WTC11 (cell line): ENCODE results near the gene CYCS. TPM values are rescaled to one million over a fixed set of nuclear protein-coding genes. Genes with fewer than 3 reads are reported as not detected.

Experiments used
- ATAC-seq: fragments of 200-7000 bp; cut with Tn5 transposase; 2 replicates; pipeline ENCODE4 v1.10.0; 2021; ENCODE audit warnings: mild to moderate bottlenecking, moderate library complexity
- Bru-seq: library from RNA; stranded (reverse); fragments of 400-500 nt; gene quantifications from one replicate; lab custom pipeline; 2021; lab: Mats Ljungman, UMichigan
- CTCF ChIA-PET: fragments of 300-600 bp; sonication (Branson Sonifier 250); formaldehyde crosslinking; loops from one replicate; lab custom pipeline; 2021; ENCODE audit warnings: antibody characterized with exemption; lab: Charles Lee
- POLR2A ChIA-PET: fragments of 350-600 bp; sonication (Branson Sonifier 250); formaldehyde crosslinking; loops from one replicate; lab custom pipeline; 2021; ENCODE audit warnings: antibody characterized with exemption; lab: Charles Lee
- DNase-seq: peaks from one replicate; pipeline ENCODE4 v3.0.0; 2021; ENCODE audit warnings: low spot score
- H3K27ac Mint-ChIP-seq: 2 replicates; pipeline ENCODE4 v1.8.0; 2021; ENCODE audit warnings: mixed read lengths
- H3K27me3 Mint-ChIP-seq: 2 replicates; pipeline ENCODE4 v1.8.0; 2021; ENCODE audit warnings: low read depth, mild to moderate bottlenecking, moderate library complexity, mixed read lengths
- H3K36me3 Mint-ChIP-seq: 2 replicates; pipeline ENCODE4 v1.8.0; 2021; ENCODE audit warnings: mixed read lengths
- H3K4me1 Mint-ChIP-seq: 2 replicates; pipeline ENCODE4 v1.8.0; 2022; ENCODE audit warnings: mixed read lengths
- H3K4me3 Mint-ChIP-seq: 2 replicates; pipeline ENCODE4 v1.8.0; 2021; ENCODE audit warnings: mild to moderate bottlenecking, moderate library complexity, mixed read lengths
- H3K9me3 Mint-ChIP-seq: 2 replicates; pipeline ENCODE4 v1.8.0; 2021; ENCODE audit warnings: mixed read lengths
- AFF4 ChIP-seq: sonication (generic); formaldehyde crosslinking; IDR thresholded peaks from 2 replicates; pipeline ENCODE4 v1.8.1; 2023; ENCODE audit warnings: mild to moderate bottlenecking, missing genetic modification reagents, borderline replicate concordance
- AR ChIP-seq: fragments of 250-450 bp; sonication (Bioruptor Pico); IDR thresholded peaks from 2 replicates; pipeline ENCODE4 v1.9.0; 2021; ENCODE audit warnings: mild to moderate bottlenecking
- ARID4B ChIP-seq: sonication (generic); formaldehyde crosslinking; IDR thresholded peaks from 2 replicates; pipeline ENCODE4 v1.8.0; 2023; ENCODE audit warnings: missing genetic modification reagents, mild to moderate bottlenecking, borderline replicate concordance
- CBFB ChIP-seq: sonication (generic); formaldehyde crosslinking; IDR thresholded peaks from 2 replicates; pipeline ENCODE4 v1.8.1; 2022; ENCODE audit warnings: mild to moderate bottlenecking, low read depth, missing genetic modification reagents
- CDX4 ChIP-seq: fragments of 250-450 bp; sonication (Bioruptor Pico); IDR thresholded peaks from 2 replicates; pipeline ENCODE4 v1.9.0; 2021; ENCODE audit warnings: moderate library complexity, mild to moderate bottlenecking, inconsistent platforms, borderline replicate concordance
- CREB1 ChIP-seq: sonication (generic); formaldehyde crosslinking; IDR thresholded peaks from 2 replicates; pipeline ENCODE4 v1.8.0; 2023; ENCODE audit warnings: mild to moderate bottlenecking, missing genetic modification reagents
- EMX1 ChIP-seq: fragments of 250-450 bp; sonication (Bioruptor Pico); IDR thresholded peaks from 2 replicates; pipeline ENCODE4 v1.8.0; 2021; ENCODE audit warnings: mild to moderate bottlenecking
- ESRRA ChIP-seq: sonication (generic); formaldehyde crosslinking; IDR thresholded peaks from 2 replicates; pipeline ENCODE4 v1.8.1; 2022; ENCODE audit warnings: mild to moderate bottlenecking, missing genetic modification reagents, borderline replicate concordance
- FOXK1 ChIP-seq: sonication (generic); formaldehyde crosslinking; IDR thresholded peaks from 2 replicates; pipeline ENCODE4 v1.8.0; 2022; ENCODE audit warnings: mild to moderate bottlenecking, moderate library complexity, missing genetic modification reagents
- FOXP4 ChIP-seq: sonication (generic); formaldehyde crosslinking; IDR thresholded peaks from 2 replicates; pipeline ENCODE4 v1.8.0; 2022; ENCODE audit warnings: mild to moderate bottlenecking, missing genetic modification reagents
- IRF2 ChIP-seq: sonication (generic); formaldehyde crosslinking; IDR thresholded peaks from 2 replicates; pipeline ENCODE4 v1.8.0; 2022; ENCODE audit warnings: low read depth, missing genetic modification reagents, borderline replicate concordance
- MAX ChIP-seq: sonication (generic); formaldehyde crosslinking; IDR thresholded peaks from 2 replicates; pipeline ENCODE4 v1.8.0; 2022; ENCODE audit warnings: mild to moderate bottlenecking, missing genetic modification reagents
- PRRX2 ChIP-seq: fragments of 250-450 bp; sonication (Bioruptor Pico); IDR thresholded peaks from 2 replicates; pipeline ENCODE4 v1.8.0; 2021; ENCODE audit warnings: mild to moderate bottlenecking
- SMAD3 ChIP-seq: sonication (generic); formaldehyde crosslinking; IDR thresholded peaks from 2 replicates; pipeline ENCODE4 v1.8.0; 2022; ENCODE audit warnings: missing genetic modification reagents, mild to moderate bottlenecking, borderline replicate concordance
- SP1 ChIP-seq: sonication (generic); formaldehyde crosslinking; conservative IDR thresholded peaks from 2 replicates; pipeline ENCODE4 v1.8.1; 2022; ENCODE audit warnings: missing genetic modification reagents
- TEAD1 ChIP-seq: sonication (generic); formaldehyde crosslinking; IDR thresholded peaks from 2 replicates; pipeline ENCODE4 v1.8.0; 2022; ENCODE audit warnings: mild to moderate bottlenecking, missing genetic modification reagents
- ZBTB43 ChIP-seq: sonication (generic); formaldehyde crosslinking; IDR thresholded peaks from 2 replicates; pipeline ENCODE4 v1.8.1; 2023; ENCODE audit warnings: mild to moderate bottlenecking, missing genetic modification reagents
- ZNF232 ChIP-seq: sonication (generic); formaldehyde crosslinking; IDR thresholded peaks from 2 replicates; pipeline ENCODE4 v1.8.0; 2022; ENCODE audit warnings: mild to moderate bottlenecking, missing genetic modification reagents
- long read RNA-seq, 3 experiments: library from RNA in 1 of 3; library from capped mRNA in 1 of 3; library from polyadenylated mRNA in 1 of 3; unstranded in 2 of 3; stranded (forward) in 1 of 3; transcript quantifications; one replicate each; pipeline ENCODE4 v2.0.0, GENCODE V29; 2021
- total RNA-seq: library from RNA; stranded (reverse); gene quantifications from 3 replicates; pipeline ENCODE4 v1.2.3, GENCODE V29; 2021

CYCS gene
- total RNA-seq (215 to 249 TPM (median 217 TPM) in 3 replicates), Bru-seq, nascent RNA (percentile 99 among the genes with signal in this experiment)
- long read RNA-seq, experiment 1, full-length matches to known transcripts, result 580 of 630 reads
- long read RNA-seq, experiment 1, partial matches to known transcripts, result 21 of 630 reads
- long read RNA-seq, experiment 1, other reads (novel, unspliced or antisense), result 29 of 630 reads
- long read RNA-seq, experiment 2, full-length matches to known transcripts, result 582 of 710 reads
- long read RNA-seq, experiment 2, partial matches to known transcripts, result 51 of 710 reads
- long read RNA-seq, experiment 2, other reads (novel, unspliced or antisense), result 77 of 710 reads
- long read RNA-seq, experiment 3, full-length matches to known transcripts, result 5,607 of 5,632 reads
- long read RNA-seq, experiment 3, partial matches to known transcripts, result 16 of 5,632 reads
- long read RNA-seq, experiment 3, other reads (novel, unspliced or antisense), result 9 of 5,632 reads

GRCh38 chr7:25125137-25125946 lies at the start of gene CYCS:
CYCS (minus strand) TSS chr7:25125260; CDS start chr7:25124119, 1,141 bp downstream.
- peak within 1 kb of the TSS; percentile 99 for H3K27ac Mint-ChIP-seq
- H3K9me3 Mint-ChIP-seq, result no peaks in the 10 kb centered on the region
- CTCF ChIA-PET, result interaction anchor here (0.6 to 2.4 kb wide), 10 partner anchors 8 to 1597 kb away, joined by 3 to 13 read pairs (median 6); a partner anchor contains a TSS
- H3K4me1 Mint-ChIP-seq, result peaks cover 10% of the 10 kb centered on the region
- peak; percentile 97 for ATAC-seq
- peaks cover 26% of the 10 kb centered on the region for H3K27me3 Mint-ChIP-seq
- POLR2A ChIA-PET, result interaction anchor here (0.5 to 1.5 kb wide), 13 partner anchors 9 to 1445 kb away, joined by 3 to 11 read pairs (median 3); a partner anchor contains a TSS
- H3K36me3 Mint-ChIP-seq, result peaks cover 46% of the 10 kb centered on the region
- peak within 1 kb of the TSS; percentile 94 for H3K4me3 Mint-ChIP-seq
- peak; percentile 99 for DNase-seq
- TF ChIP-seq EMX1 (CRISPR knock-in tag) (no peak), ZNF232 (0 out of 2 replicates have a peak, but pooled peaks have one; percentile 71), ZBTB43 (CRISPR knock-in tag) (no peak; the same call in 1 of the 2 replicates), ARID4B (CRISPR knock-in tag) (peak; percentile 69; the same call in 1 of the 2 replicates), AFF4 (no peak), MAX (CRISPR knock-in tag) (peak; percentile 99), CBFB (CRISPR knock-in tag) (no peak), TEAD1 (CRISPR knock-in tag) (peak; percentile 90), FOXP4 (CRISPR knock-in tag) (peak; percentile 62), SMAD3 (CRISPR knock-in tag) (peak; percentile 81; the same call in 1 of the 2 replicates), FOXK1 (CRISPR knock-in tag) (peak; percentile 97), CREB1 (CRISPR knock-in tag) (peak; percentile 73; the same call in 1 of the 2 replicates), CDX4 (CRISPR knock-in tag) (no peak), ESRRA (CRISPR knock-in tag) (peak; percentile 94), AR (CRISPR knock-in tag) (no peak), PRRX2 (CRISPR knock-in tag) (no peak), IRF2 (no peak), SP1 (CRISPR knock-in tag) (peak; percentile 91)
